Progenitor cell of endocrine pancreas (in vitro differentiated cells): ENCODE results near the gene CTBP1. TPM values are rescaled to one million over a fixed set of nuclear protein-coding genes. Genes with fewer than 3 reads are reported as not detected.

ENCODE experiments used
- DNase-seq: peaks from one replicate; pipeline ENCODE4 v3.0.0; 2021; ENCODE audit warnings: low spot score; ENCODE audit not compliant: unreplicated experiment
- H3K27ac Mint-ChIP-seq: 2 replicates; pipeline ENCODE4 v1.8.0; 2021; ENCODE audit warnings: mild to moderate bottlenecking, moderate library complexity, mixed read lengths
- H3K27me3 Mint-ChIP-seq: 2 replicates; pipeline ENCODE4 v1.8.0; 2021; ENCODE audit warnings: mixed read lengths
- H3K36me3 Mint-ChIP-seq: 2 replicates; pipeline ENCODE4 v1.8.0; 2022; ENCODE audit warnings: mixed read lengths; ENCODE audit not compliant: insufficient read depth
- H3K4me1 Mint-ChIP-seq: 2 replicates; pipeline ENCODE4 v1.8.0; 2021; ENCODE audit warnings: low read depth, mixed read lengths
- H3K4me3 Mint-ChIP-seq: 2 replicates; pipeline ENCODE4 v1.8.0; 2021; ENCODE audit warnings: low read depth, mild to moderate bottlenecking, moderate library complexity, mixed read lengths
- H3K9me3 Mint-ChIP-seq: 2 replicates; pipeline ENCODE4 v1.8.0; 2021; ENCODE audit warnings: low read depth, mixed read lengths
- CTCF ChIP-seq: fragments of 200-600 bp; sonication (generic); IDR thresholded peaks from one replicate; pipeline ENCODE4 v1.5.0; 2021; ENCODE audit warnings: antibody characterized with exemption, mild to moderate bottlenecking; ENCODE audit not compliant: unreplicated experiment
- total RNA-seq: library from RNA; stranded (reverse); gene quantifications from 2 replicates; pipeline ENCODE4 v1.2.1, GENCODE V29; 2021

Gene CTBP1
- total RNA-seq, 1 donor from 2014 or later = 199 TPM

- Mint-ChIP-seq H3K27me3 (peaks cover 49% of the 10 kb centered on the region), H3K36me3 (no peaks in the 10 kb centered on the region), H3K4me3 (no peak overlapping the region), H3K4me1 (peaks cover 9% of the 10 kb centered on the region), H3K9me3 (no peaks in the 10 kb centered on the region), H3K27ac (no peak overlapping the region)
- no peak for TF ChIP-seq CTCF
- DNase-seq = no peak
Measured at GRCh38 chr4:1170976-1171310, 78.0 kb downstream of the CTBP1 start.

DNA sequence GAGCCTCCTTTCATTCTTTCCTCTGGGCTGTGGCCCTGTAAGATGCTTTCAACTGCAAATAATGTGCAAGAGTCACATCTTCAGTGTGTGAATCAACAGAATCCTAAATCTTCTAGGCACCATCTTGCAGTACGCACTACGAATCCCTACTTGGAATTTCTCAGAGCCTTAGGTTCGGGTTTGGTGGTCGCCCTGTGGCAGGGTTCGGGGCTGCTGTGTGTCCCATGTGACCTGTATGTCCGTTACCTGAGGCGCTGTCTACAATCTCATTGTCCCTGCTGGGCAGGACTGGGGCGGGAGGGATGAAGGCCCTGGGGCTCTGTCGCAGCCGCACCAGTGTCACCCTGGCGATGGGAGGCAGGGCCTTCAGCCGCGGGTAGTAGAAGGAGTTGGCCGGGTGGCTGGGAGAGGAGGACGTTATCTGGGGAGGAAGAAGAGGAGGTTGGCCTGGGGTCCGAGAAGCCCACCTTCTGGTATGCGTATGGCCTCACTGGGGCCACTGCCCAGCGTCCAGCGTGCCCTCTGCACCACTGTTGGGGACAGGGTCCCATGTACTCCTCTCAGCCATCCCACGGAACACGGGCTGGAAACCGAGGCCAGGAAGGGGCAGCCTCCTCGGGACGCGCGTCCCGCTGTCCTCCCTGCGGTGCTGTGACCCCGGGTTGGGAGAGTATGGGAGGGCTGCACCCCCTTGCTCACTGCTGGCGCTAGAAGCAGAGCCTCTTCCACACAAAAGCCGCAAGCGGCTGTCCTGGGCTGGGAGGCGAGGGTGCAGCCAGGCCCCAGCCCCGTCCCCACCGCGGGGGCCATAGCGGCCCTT lies 78.6 kb downstream of the CTBP1 start:
- no peaks in the 10 kb centered on the region for H3K9me3 Mint-ChIP-seq
- no peak overlapping the region for H3K27ac Mint-ChIP-seq
- peaks cover 49% of the 10 kb centered on the region for H3K27me3 Mint-ChIP-seq
- H3K4me3 Mint-ChIP-seq = no peak overlapping the region
- no peak for TF ChIP-seq CTCF
- H3K4me1 Mint-ChIP-seq = peaks cover 9% of the 10 kb centered on the region
- DNase-seq = no peak
- H3K36me3 Mint-ChIP-seq = no peaks in the 10 kb centered on the region

DNA sequence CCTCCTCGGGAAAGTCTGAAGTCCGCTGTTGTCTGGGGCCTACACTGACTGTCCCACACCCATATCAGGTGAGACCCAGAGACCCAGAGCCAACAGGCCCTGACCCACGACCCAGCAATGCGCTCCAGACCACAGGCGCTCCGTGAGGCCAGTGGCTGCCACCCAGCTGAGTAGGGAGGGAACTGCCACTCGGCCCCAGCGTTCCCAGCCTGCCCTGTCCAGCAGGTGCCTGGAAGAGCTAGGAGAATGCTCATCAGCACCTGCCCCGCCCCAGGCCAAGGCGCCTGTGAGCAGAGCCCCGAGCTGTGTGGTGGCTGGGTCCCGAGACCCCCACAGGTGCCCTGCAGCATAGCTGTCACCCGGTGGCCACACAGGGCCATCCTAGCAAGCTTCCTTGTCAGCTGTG lies 79.2 kb downstream of the CTBP1 start:
- Mint-ChIP-seq H3K36me3 (no peaks in the 10 kb centered on the region), H3K27me3 (peaks cover 50% of the 10 kb centered on the region), H3K4me1 (peaks cover 9% of the 10 kb centered on the region), H3K4me3 (no peak overlapping the region), H3K9me3 (no peaks in the 10 kb centered on the region), H3K27ac (no peak overlapping the region)
- DNase-seq = no peak
- TF ChIP-seq CTCF = no peak

- no peak for TF ChIP-seq CTCF
- H3K27ac Mint-ChIP-seq = no peak overlapping the region
- H3K36me3 Mint-ChIP-seq = no peaks in the 10 kb centered on the region
- H3K4me1 Mint-ChIP-seq = peaks cover 9% of the 10 kb centered on the region
- H3K27me3 Mint-ChIP-seq = peaks cover 48% of the 10 kb centered on the region
- H3K4me3 Mint-ChIP-seq = no peak overlapping the region
- H3K9me3 Mint-ChIP-seq = no peaks in the 10 kb centered on the region
- no peak for DNase-seq
Measured at GRCh38 chr4:1169171-1169671, 79.7 kb downstream of the CTBP1 start.

- TF ChIP-seq CTCF = no peak
- DNase-seq = no peak
- Mint-ChIP-seq H3K36me3 (no peaks in the 10 kb centered on the region), H3K27me3 (peaks cover 45% of the 10 kb centered on the region), H3K4me1 (peaks cover 6% of the 10 kb centered on the region), H3K9me3 (no peaks in the 10 kb centered on the region), H3K4me3 (peak overlapping the region; percentile 29), H3K27ac (no peak overlapping the region)
Measured at GRCh38 chr4:1168191-1169101, 80.5 kb downstream of the CTBP1 start.
